Measurements from ENCODE around the gene ZBTB3. TPM values are rescaled to one million over a fixed set of nuclear protein-coding genes. Genes with fewer than 3 reads are reported as not detected.
A peak's percentile ranks its signal among the peaks of the same experiment; 100 is the strongest.
"Not testable (repeated sequence)": the region's sequence is repeated elsewhere in the genome, so short reads cannot be mapped to it uniquely, and the experiment has no call there.

Gene ZBTB3
- polyA plus RNA-seq (2013, experiment 1 of 2; ENCODE audit: insufficient read length), result 3.2 TPM
- 2.7 TPM for polyA plus RNA-seq (2013, experiment 2 of 2; ENCODE audit: insufficient read length)

- peak; percentile 100 for DNase-seq
Measured at GRCh38 chr11:62753736-62754603, at the start of gene ZBTB3. ZBTB3 (minus strand) TSS chr11:62754160; CDS start chr11:62753664, 496 bp downstream.

DNA sequence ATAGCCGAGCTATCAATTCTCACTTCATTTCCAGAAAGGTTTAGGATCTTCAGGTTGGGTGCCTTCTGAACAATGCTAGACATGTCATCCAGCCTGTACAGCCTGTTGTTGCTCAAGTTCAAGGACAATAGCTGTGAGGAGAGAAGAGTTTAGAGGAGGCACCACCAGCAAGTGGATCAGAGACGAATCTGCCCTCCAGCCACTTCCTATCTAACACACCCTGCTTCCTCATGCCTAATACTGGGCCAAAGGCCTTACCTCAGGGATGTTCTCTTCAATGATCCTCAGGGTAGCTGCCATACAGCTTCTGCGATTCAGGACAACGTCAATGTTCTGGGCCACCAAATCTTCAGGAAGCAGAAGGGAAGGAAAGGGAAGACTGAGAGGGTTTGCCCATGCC lies 47.1 kb upstream of the ZBTB3 start:
- DNase-seq, result no peak

- DNase-seq, result no peak
Measured at GRCh38 chr11:62799486-62799885, 45.5 kb upstream of the ZBTB3 start.

GRCh38 chr11:62796281-62796680 lies 42.3 kb upstream of the ZBTB3 start:
- no peak for DNase-seq

GRCh38 chr11:62794201-62794775 lies 40.3 kb upstream of the ZBTB3 start:
- DNase-seq, result no peak

DNA sequence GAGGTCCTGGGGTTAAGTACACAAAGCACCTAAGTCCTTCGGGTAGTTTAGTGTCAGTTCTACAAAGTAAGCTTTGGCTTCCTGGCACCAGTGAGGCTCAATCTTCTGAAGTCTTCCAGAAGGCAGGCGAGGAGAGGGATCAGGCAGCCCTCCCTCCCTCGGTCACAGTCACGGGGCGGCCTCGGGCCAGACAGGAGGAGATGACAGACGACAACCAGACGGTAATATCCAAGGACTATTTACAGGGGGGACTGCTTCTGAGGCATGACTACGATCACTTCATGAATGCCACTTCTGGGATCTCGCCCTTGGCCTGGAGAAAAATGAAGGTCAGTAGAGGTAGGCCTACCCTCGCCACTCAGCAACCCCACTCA lies 38.2 kb upstream of the ZBTB3 start:
- no peak for DNase-seq

GRCh38 chr11:62791501-62792201 lies 37.7 kb upstream of the ZBTB3 start, which contains the start of gene TMEM223:
TMEM223 (minus strand) TSS chr11:62792006; CDS start chr11:62791994, 12 bp downstream.
- DNase-seq, result peak; percentile 82

GRCh38 chr11:62789576-62789975 lies 35.6 kb upstream of the ZBTB3 start:
- DNase-seq, result no peak

GRCh38 chr11:62788991-62789390 lies 35.0 kb upstream of the ZBTB3 start:
- DNase-seq, result no peak

DNA sequence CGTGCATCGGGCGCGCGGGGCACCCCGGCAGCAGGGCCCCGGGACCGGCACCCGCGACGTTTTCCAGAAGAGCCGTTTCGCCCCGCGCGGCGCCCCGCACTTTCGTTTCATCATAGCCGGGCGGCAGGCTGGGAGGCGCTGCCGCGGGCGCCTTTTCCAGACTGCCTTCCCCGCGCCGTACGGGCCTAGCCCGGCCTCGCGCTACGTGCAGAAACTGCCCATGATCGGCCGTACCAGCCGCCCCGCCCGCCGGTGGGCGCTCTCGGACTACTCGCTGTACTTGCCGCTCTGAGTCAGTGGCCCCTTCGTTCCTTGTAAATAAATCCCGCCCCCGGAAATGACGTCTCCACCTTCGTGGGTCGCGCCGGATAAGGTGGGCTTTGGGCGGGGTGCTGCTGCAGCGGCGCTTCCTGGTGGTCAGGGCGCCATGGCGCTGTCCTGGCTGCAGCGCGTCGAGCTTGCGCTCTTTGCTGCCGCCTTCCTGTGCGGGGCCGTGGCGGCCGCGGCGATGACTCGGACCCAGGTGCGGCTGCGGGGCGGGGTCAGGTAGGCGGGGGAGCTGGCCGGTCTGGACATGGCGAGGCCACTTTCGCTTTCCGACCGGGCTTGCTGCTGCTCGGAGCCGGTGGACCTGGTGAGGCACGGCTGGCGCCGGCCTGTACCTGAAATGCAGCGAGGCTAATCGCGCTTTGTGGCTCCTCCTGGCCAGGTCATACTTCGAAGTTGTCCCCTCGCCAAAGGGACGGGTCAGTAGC lies 33.2 kb upstream of the ZBTB3 start, which contains the start of gene TMEM179B:
TMEM179B (plus strand) TSS at position 398 of the 755 bp plus-strand sequence; CDS start at position 428, 30 bp downstream.
- peak; percentile 98 for DNase-seq

GRCh38 chr11:62786318-62787004 lies 32.5 kb upstream of the ZBTB3 start:
- peak; percentile 84 for DNase-seq

GRCh38 chr11:62782753-62783152 lies 28.8 kb upstream of the ZBTB3 start:
- DNase-seq, result no peak

DNA sequence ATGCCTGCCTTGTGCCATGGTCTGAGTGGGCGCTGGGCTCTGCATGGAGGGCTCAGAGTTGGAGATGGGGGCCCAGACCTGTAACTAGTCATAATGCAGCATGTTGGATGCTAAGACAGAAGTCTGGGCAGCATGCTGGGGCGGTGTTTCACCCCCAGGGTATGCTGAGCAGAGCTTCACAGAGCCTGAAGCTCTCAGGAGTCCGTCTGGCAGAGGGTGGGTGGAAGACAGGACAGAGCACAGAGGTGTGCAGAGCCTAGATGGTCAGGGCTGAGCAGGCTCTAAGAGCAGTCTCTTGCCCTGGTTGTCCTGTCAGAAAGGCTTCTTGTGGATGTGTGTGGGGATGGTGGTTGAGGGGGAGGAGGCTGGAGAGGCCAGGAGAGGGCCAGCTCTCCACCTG lies 24.5 kb upstream of the ZBTB3 start:
- no peak for DNase-seq

GRCh38 chr11:62777389-62777788 lies 23.4 kb upstream of the ZBTB3 start:
- no peak for DNase-seq

GRCh38 chr11:62775646-62776045 lies 21.7 kb upstream of the ZBTB3 start:
- DNase-seq, result no peak

DNA sequence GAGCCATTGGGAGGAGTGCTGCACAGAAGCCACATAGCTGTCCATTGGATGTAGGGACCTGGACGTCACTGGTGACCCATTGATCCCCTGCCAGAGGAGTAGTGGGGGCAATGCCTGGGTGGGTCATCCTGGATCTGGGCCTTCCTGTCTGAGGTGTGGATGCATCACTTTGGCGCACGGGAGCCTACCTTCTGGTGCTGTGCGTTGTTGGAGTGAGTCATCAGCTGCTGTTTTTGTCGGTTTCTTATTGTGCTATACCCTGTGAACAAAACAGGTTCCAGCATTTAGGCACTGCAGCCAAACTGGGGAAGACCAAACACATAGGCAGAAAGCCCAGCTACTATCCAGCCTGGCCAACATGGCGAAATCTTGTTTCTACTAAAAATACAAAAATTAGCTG lies 20.4 kb upstream of the ZBTB3 start:
- DNase-seq, result no peak

DNA sequence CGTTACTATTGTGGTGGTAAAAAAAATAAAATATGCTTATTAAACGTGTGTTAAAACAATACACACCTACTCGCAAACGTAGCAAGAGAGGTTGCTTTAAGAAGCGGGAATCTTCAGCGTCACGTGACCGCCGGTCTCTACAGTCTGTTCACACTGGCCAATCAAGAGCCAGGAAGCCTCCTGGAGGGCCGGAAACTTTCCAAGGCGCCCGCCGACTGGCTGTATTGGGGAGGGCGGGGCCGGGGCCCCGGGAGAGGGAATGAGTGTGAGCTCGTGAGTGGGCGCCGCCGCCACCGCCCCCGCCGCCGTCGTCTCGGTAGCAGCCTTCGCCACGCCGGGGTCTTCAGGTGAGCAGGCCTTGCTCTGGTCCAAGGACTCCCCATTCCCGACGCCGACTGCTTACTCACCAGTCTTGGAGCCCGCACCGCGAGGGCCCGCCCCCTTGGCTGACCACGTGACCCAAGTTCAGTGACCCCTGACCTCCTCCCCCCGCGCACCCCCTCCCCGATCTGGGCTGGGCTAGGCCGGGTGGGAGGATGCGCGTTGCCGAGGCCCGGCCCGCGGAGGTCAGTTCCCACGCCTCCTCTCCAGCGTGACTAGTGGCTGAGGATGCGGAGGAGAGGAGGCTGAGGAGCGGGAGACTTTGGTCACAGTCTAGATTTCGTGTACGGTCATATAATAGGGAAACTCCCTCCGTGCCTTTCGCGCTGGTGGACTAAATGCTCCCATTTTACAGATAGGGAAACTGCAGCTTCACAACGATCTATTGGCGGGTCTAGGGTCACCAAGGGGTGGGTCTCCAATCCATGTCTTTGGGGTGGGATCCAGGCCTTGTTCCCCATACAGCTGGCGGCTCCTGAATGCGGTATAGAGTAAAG lies 17.4 kb upstream of the ZBTB3 start, which contains the start of gene TAF6L:
TAF6L (plus strand) TSS at position 253 of the 878 bp plus-strand sequence. CDS start 4,388 bp downstream, outside the sequence.
- DNase-seq, result peak; percentile 98

GRCh38 chr11:62770778-62771143 lies 16.8 kb upstream of the ZBTB3 start:
- DNase-seq, result no peak

DNA sequence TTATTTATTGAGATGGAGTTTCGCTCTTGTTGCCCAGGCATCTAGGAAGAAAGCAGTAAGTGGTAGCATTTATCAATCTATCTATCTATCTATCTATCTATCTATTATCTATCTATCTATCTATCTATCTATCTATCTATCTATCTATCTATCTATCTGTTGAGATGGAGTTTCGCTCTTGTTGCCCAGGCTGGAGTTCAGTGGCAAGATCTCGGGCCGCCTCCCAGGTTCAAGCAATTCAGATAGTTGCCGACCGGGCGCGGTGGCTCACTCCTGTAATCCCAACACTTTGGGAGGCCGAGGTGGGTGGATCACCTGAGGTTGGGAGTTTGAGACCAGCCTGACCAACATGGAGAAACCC lies 6.9 kb upstream of the ZBTB3 start:
- not testable (repeated sequence) for DNase-seq

All from fibroblast of skin of back (primary cell).